Measurements from ENCODE around the gene ARPC1A. TPM values are rescaled to one million over a fixed set of nuclear protein-coding genes. Genes with fewer than 3 reads are reported as not detected.

ARPC1A gene
- total RNA-seq, 2 donors from 2014 or later: 76.3 to 99.5 TPM

DNA sequence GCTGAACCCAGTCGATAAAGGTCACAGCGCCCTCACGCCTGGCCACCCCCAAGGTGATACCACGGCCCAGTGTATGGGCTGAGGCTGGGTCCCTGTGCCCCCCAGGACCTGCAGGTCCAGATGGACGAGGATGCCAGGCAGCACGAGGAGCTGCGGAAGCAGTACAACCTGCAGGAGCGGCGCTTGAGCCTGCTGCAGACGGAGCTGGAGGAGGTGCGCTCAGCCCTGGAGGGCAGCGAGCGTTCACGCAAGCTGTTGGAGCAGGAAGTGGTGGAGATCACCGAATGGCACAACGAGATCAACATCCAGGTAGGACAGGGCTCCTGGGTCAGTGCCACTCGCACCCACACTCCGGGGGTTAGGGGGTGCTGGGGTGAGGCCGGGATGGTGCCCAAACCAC, 24.2 kb upstream of the ARPC1A start:
- ATAC-seq (ENCODE audit: insufficient number of reproducible peaks, low FRiP score, low read depth) (no peak), DNase-seq (ENCODE audit: low spot score) (no peak)
- Histone ChIP-seq H3K27me3 (replicated peaks; ENCODE audit: insufficient read depth) (no peaks in the 10 kb centered on the region), H3K27ac (no peak overlapping the region), H3K4me3 (no peak overlapping the region), H3K36me3 (no peaks in the 10 kb centered on the region), H3K9me3 (no peaks in the 10 kb centered on the region), H3K4me1 (ENCODE audit: control insufficient read depth in 1 of 2, low read depth in 2 of 2) (no peaks in the 10 kb centered on the region)
- TF ChIP-seq, protein P1, sequence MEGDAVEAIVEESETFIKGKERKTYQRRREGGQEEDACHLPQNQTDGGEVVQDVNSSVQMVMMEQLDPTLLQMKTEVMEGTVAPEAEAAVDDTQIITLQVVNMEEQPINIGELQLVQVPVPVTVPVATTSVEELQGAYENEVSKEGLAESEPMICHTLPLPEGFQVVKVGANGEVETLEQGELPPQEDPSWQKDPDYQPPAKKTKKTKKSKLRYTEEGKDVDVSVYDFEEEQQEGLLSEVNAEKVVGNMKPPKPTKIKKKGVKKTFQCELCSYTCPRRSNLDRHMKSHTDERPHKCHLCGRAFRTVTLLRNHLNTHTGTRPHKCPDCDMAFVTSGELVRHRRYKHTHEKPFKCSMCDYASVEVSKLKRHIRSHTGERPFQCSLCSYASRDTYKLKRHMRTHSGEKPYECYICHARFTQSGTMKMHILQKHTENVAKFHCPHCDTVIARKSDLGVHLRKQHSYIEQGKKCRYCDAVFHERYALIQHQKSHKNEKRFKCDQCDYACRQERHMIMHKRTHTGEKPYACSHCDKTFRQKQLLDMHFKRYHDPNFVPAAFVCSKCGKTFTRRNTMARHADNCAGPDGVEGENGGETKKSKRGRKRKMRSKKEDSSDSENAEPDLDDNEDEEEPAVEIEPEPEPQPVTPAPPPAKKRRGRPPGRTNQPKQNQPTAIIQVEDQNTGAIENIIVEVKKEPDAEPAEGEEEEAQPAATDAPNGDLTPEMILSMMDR (IDR thresholded peaks at IDR 0.05): no peak

DNA sequence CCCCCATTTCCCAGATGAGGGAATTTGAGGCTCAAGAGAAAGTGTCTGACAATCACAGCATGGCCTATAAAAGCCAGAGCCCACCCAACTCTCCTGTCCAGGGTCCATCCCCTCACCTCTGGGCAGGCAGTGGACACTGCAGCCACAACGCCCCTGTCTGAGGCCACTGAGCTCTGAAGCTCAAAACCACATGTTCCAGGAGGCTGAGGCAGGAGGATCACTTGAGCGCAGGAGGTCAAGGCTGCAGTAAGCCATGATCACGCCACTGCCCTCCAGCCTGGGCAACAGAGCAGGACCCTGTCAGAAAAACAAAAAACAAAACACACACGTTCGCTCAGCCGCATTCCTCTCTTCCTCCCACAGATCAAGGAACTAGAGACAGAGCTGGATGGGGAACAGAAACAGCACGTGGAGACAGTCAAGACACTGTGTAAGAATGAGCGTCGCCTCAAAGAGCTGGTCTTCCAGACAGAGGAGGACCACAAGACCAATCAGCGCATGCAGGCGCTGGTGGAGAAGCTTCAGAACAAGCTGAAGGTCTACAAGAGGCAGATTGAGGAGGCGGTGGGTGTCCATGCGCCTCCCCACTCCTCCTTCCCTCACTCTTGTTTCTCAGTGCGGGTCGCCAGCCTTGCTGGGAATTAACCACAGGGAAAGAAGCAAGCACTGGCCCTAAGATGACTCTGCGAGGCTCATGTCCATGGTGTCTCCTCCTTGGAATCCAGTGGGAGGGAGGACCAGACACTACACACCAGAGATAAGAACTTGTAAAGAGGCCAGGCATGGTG, 20.0 kb upstream of the ARPC1A start:
- Histone ChIP-seq H3K27ac (no peak overlapping the region), H3K4me3 (no peak overlapping the region), H3K27me3 (replicated peaks; ENCODE audit: insufficient read depth) (no peaks in the 10 kb centered on the region), H3K4me1 (ENCODE audit: control insufficient read depth in 1 of 2, low read depth in 2 of 2) (no peaks in the 10 kb centered on the region), H3K36me3 (no peaks in the 10 kb centered on the region), H3K9me3 (no peaks in the 10 kb centered on the region)
- TF ChIP-seq, protein P1 (IDR thresholded peaks at IDR 0.05): no peak
- ATAC-seq (ENCODE audit: insufficient number of reproducible peaks, low FRiP score, low read depth): no peak
- no peak for DNase-seq (ENCODE audit: low spot score)

DNA sequence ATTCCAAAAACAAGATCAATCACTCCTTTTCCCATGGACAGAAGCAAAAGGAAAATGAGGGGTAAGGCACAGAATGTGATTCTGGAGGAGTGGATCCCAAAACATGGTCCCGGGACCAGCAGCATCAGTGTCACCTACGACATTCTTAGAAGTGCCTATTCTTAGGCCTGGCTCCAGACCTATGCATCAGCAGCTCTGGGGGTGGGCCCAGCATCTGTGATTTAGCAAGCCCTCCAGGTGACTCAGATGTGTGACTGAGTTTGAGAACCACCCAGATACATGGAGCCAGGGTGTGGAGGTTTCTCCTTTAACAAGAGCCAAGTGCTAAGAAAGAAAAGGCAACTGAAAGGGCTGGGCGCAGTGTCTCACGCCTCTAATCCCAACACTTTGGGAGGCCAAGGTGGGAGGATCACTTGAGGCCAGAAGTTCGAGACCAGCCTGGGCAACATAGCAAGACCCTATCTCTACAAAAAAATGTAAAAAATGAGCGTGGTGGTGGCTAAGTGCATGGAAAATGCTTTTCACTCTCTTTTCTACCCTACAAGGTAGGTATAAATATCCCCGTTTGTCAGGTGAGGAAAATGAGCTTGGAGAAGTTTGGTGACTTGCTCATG, 17.1 kb upstream of the ARPC1A start:
- Histone ChIP-seq H3K27me3 (replicated peaks; ENCODE audit: insufficient read depth) (no peaks in the 10 kb centered on the region), H3K4me3 (no peak overlapping the region), H3K9me3 (no peaks in the 10 kb centered on the region), H3K27ac (no peak overlapping the region), H3K36me3 (no peaks in the 10 kb centered on the region), H3K4me1 (ENCODE audit: control insufficient read depth in 1 of 2, low read depth in 2 of 2) (peaks cover 0 to 22% of the 10 kb centered on the region in 2 donors)
- TF ChIP-seq, protein P1 (IDR thresholded peaks at IDR 0.05): no peak
- no peak for DNase-seq (ENCODE audit: low spot score)
- no peak for ATAC-seq (ENCODE audit: insufficient number of reproducible peaks, low FRiP score, low read depth)

DNA sequence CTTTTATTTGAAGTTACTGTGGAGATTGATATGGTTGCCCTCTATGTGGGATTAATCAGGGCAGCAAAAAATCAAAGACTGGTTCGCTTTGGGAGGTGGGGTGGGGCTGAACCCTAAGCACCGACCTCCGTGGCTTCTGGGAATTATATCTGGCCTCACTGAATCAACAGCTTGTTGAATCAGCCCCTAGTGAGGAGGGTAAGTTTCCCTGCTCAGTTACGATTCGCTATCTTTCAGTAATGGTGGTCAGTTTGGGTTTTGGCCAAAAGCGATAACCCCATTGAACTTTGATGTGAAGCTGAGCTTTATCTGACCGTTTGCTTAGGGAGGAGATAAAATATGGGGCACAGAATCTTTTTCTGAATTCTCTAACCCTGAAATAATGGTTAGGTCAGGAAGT, 16.6 kb upstream of the ARPC1A start:
- ATAC-seq (ENCODE audit: insufficient number of reproducible peaks, low FRiP score, low read depth) (no peak), DNase-seq (ENCODE audit: low spot score) (no peak)
- TF ChIP-seq, protein P1 (IDR thresholded peaks at IDR 0.05): no peak

DNA sequence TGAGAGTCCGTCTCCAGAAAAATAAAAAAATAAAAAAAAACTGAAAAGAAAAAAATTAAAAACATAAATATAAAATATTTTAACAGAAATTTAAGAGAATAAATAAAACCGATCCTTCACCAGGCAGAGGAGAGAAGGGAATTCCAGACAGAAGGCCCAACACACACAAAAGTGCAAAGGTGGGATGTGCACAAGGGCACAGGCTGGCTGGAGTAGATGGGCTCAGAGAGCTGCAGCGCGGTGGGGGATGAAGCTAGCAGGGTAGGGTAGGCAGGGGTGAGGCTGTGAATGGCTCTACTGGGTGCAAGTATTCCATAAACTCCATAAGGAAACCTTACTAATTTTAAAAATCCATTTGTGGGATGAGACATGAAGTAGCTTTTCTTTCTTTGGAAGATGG, 15.7 kb upstream of the ARPC1A start:
- no peaks in the 10 kb centered on the region for H3K9me3 ChIP-seq
- no peaks in the 10 kb centered on the region for H3K36me3 ChIP-seq
- no peak for DNase-seq (ENCODE audit: low spot score)
- H3K27ac ChIP-seq: no peak overlapping the region
- TF ChIP-seq, protein P1 (IDR thresholded peaks at IDR 0.05): no peak
- peaks cover 0 to 22% of the 10 kb centered on the region in 2 donors for H3K4me1 ChIP-seq (ENCODE audit: control insufficient read depth in 1 of 2, low read depth in 2 of 2)
- no peaks in the 10 kb centered on the region for H3K27me3 ChIP-seq (replicated peaks; ENCODE audit: insufficient read depth)
- H3K4me3 ChIP-seq: no peak overlapping the region
- ATAC-seq (ENCODE audit: insufficient number of reproducible peaks, low FRiP score, low read depth): no peak

More for the DNA sequence above, 16.6 kb upstream of the ARPC1A start:
- H3K4me3 ChIP-seq: no peak overlapping the region
- no peaks in the 10 kb centered on the region for H3K27me3 ChIP-seq (replicated peaks; ENCODE audit: insufficient read depth)
- H3K4me1 ChIP-seq (ENCODE audit: control insufficient read depth in 1 of 2, low read depth in 2 of 2): peaks cover 0 to 22% of the 10 kb centered on the region in 2 donors
- no peaks in the 10 kb centered on the region for H3K9me3 ChIP-seq
- no peaks in the 10 kb centered on the region for H3K36me3 ChIP-seq
- H3K27ac ChIP-seq: no peak overlapping the region
